HepG2 (cell line): ENCODE measurements around the gene GRPEL2. TPM values are rescaled to one million over a fixed set of nuclear protein-coding genes. Genes with fewer than 3 reads are reported as not detected.
A peak's percentile ranks its signal among the peaks of the same experiment; 100 is the strongest.

Source experiments
- BORCS8-MEF2B ChIP-seq: sonication (generic); formaldehyde crosslinking; IDR thresholded peaks from 2 replicates; pipeline ENCODE4 v1.8.0; 2022; ENCODE audit warnings: mild to moderate bottlenecking, missing genetic modification reagents
- GZF1 ChIP-seq: sonication (generic); formaldehyde crosslinking; IDR thresholded peaks from 2 replicates; pipeline ENCODE4 v1.5.1; 2020; ENCODE audit warnings: mild to moderate bottlenecking, missing genetic modification reagents
- HDAC1 ChIP-seq: sonication (generic); formaldehyde crosslinking; IDR thresholded peaks from 2 replicates; pipeline ENCODE4 v1.5.1; 2020; ENCODE audit warnings: mild to moderate bottlenecking, missing genetic modification reagents
- HOMEZ ChIP-seq: IDR thresholded peaks from 2 replicates; pipeline ENCODE4 v1.6.1; 2016; ENCODE audit warnings: low read depth
- KAT7 ChIP-seq: IDR thresholded peaks from 2 replicates; pipeline ENCODE4 v1.6.1; 2018; ENCODE audit warnings: borderline replicate concordance, missing compliant biosample characterization
- KLF6 ChIP-seq: IDR thresholded peaks from 2 replicates; pipeline ENCODE4 v1.8.0; 2016; ENCODE audit warnings: missing biosample characterization, missing genetic modification reagents
- MIER3 ChIP-seq: IDR thresholded peaks from 2 replicates; pipeline ENCODE4 v1.6.1; 2016; ENCODE audit warnings: missing compliant biosample characterization, borderline replicate concordance
- NFYB ChIP-seq: sonication (generic); formaldehyde crosslinking; IDR thresholded peaks from 2 replicates; pipeline ENCODE4 v1.4.0; 2020; ENCODE audit warnings: missing genetic modification reagents
- PBX2 ChIP-seq: IDR thresholded peaks from 2 replicates; pipeline ENCODE4 v1.6.1; 2016; ENCODE audit warnings: control low read depth
- POLR2A ChIP-seq, 2 experiments: IDR thresholded peaks; 2 replicates each; pipeline ENCODE4 v1.6.1; 2011; ENCODE audit warnings: low read depth in 2 of 2, low read length in 2 of 2, mild to moderate bottlenecking in 1 of 2, moderate library complexity in 1 of 2; ENCODE audit not compliant: insufficient read depth in 1 of 2
- RARA ChIP-seq: IDR thresholded peaks from 2 replicates; pipeline ENCODE4 v1.6.1; 2016; ENCODE audit warnings: missing genetic modification reagents, missing compliant biosample characterization
- SAP130 ChIP-seq: IDR thresholded peaks from 2 replicates; pipeline ENCODE4 v1.6.1; 2016; ENCODE audit warnings: low read depth
- TCF7 ChIP-seq: sonication (generic); IDR thresholded peaks from 2 replicates; pipeline ENCODE4 v1.6.1; 2016; ENCODE audit warnings: antibody characterized with exemption, low read depth
- YEATS4 ChIP-seq: sonication (generic); formaldehyde crosslinking; IDR thresholded peaks from 2 replicates; pipeline ENCODE4 v1.4.0; 2020; ENCODE audit warnings: missing genetic modification reagents, borderline replicate concordance
- YY1 ChIP-seq: IDR thresholded peaks from 2 replicates; pipeline ENCODE4 v1.6.1; 2011; ENCODE audit warnings: low read length, low read depth, moderate library complexity, mild to moderate bottlenecking; ENCODE audit not compliant: insufficient read depth, insufficient replicate concordance
- ZBTB33 ChIP-seq: sonication (generic); formaldehyde crosslinking; IDR thresholded peaks from 2 replicates; pipeline ENCODE4 v1.4.0; 2020; ENCODE audit warnings: missing genetic modification reagents
- ZFP1 ChIP-seq: IDR thresholded peaks from 2 replicates; pipeline ENCODE4 v1.6.1; 2016
- ZFP91 ChIP-seq: sonication (generic); formaldehyde crosslinking; IDR thresholded peaks from 2 replicates; pipeline ENCODE4 v1.9.0; 2022; ENCODE audit warnings: missing genetic modification reagents, mild to moderate bottlenecking, borderline replicate concordance
- ZNF235 ChIP-seq: sonication (generic); formaldehyde crosslinking; IDR thresholded peaks from 2 replicates; pipeline ENCODE4 v1.8.1; 2023; ENCODE audit warnings: mild to moderate bottlenecking, missing genetic modification reagents, borderline replicate concordance
- ZNF333 ChIP-seq: sonication (generic); formaldehyde crosslinking; IDR thresholded peaks from 2 replicates; pipeline ENCODE4 v1.4.0; 2020; ENCODE audit warnings: mild to moderate bottlenecking, missing genetic modification reagents, borderline replicate concordance
- ZNF546 ChIP-seq: sonication (generic); formaldehyde crosslinking; conservative IDR thresholded peaks from 2 replicates; pipeline ENCODE4 v1.8.1; 2023; ENCODE audit warnings: mild to moderate bottlenecking, missing genetic modification reagents
- polyA plus RNA-seq, 8 experiments: library from polyadenylated mRNA; depleted of rRNA in 3 of 8; stranded (reverse) in 7 of 8; unstranded in 1 of 8; fragments of >200 nt; fragmentation: Illumina TruSeq in 4 of 8; extraction: Trizol in 4 of 8; gene quantifications; 2 replicates each; pipeline versions ENCODE4 v1.2.1 to v1.2.3, GENCODE V29; 2011 to 2016; ENCODE audit warnings: low read depth in 4 of 8, missing spikeins in 1 of 8, mixed read lengths in 1 of 8; ENCODE audit not compliant: insufficient read depth in 1 of 8
- total RNA-seq, 5 experiments: library from RNA; depleted of rRNA; stranded (reverse); fragments of >200 nt; fragmentation: Illumina TruSeq; extraction: Trizol; gene quantifications; 2 replicates each; pipeline ENCODE4 v1.2.3, GENCODE V29; 2016; ENCODE audit warnings: low read depth in 1 of 5
- TF ChIP-seq, protein P1 (sequence below): sonication (generic); formaldehyde crosslinking; IDR thresholded peaks from 2 replicates; pipeline ENCODE4 v1.4.0; 2020; ENCODE audit warnings: missing genetic modification reagents

GRPEL2 gene
- total and polyA plus RNA-seq, 2 of the 13 experiments (the other 11 are each of a cell fraction or from before 2014, with no cell fraction given) = 13.1 to 16.6 TPM

- TF ChIP-seq ZBTB33 (CRISPR knock-in tag) (0 out of 2 replicates have a peak, but pooled peaks have one; percentile 14), KAT7 (CRISPR knock-in tag) (0 out of 2 replicates have a peak, but pooled peaks have one; percentile 28), PBX2 (no peak), YEATS4 (CRISPR knock-in tag) (peak; percentile 70; the same call in 1 of the 2 replicates), ZNF333 (CRISPR knock-in tag) (no peak), NFYB (peak; percentile 56), BORCS8-MEF2B (CRISPR knock-in tag) (peak; percentile 58; the same call in 1 of the 2 replicates), ZNF235 (no peak), SAP130 (CRISPR knock-in tag) (peak; percentile 64), GZF1 (CRISPR knock-in tag) (no peak), YY1 (peak; percentile 45), HOMEZ (CRISPR knock-in tag) (peak; percentile 55; the same call in 1 of the 2 replicates), TCF7 (no peak), ZNF546 (0 out of 2 replicates have a peak, but pooled peaks have one; percentile 23), RARA (CRISPR knock-in tag) (peak; percentile 45), ZFP91 (peak; percentile 31; the same call in 1 of the 2 replicates), POLR2A (IDR thresholded peaks at IDR 0.05; ENCODE audit: insufficient read depth in 1 of 2, low read depth in 2 of 2, low read length in 2 of 2) (peak; percentile 26 to 69; a peak in 3 of 4 replicates), MIER3 (no peak), HDAC1 (CRISPR knock-in tag) (peak; percentile 30; the same call in 1 of the 2 replicates), KLF6 (no peak), ZFP1 (CRISPR knock-in tag) (peak; percentile 87; the same call in 1 of the 2 replicates)
- TF ChIP-seq, protein P1, sequence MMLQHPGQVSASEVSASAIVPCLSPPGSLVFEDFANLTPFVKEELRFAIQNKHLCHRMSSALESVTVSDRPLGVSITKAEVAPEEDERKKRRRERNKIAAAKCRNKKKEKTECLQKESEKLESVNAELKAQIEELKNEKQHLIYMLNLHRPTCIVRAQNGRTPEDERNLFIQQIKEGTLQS (CRISPR knock-in tag) = peak; percentile 63; the same call in 1 of the 2 replicates
Observed at GRCh38 chr5:149380466-149381121, 35.3 kb downstream of the GRPEL2 start (continued).
